T-helper 2 cell treated with Interferon-gamma antibody and Interleukin-4, amounts not matched to agents 100 ng/mL and 5 ng/mL, for 36 hours (primary cell): Measurements from ENCODE around the gene C1orf167. TPM values are rescaled to one million over a fixed set of nuclear protein-coding genes. Genes with fewer than 3 reads are reported as not detected.

Experiments used
- intact Hi-C: fragments of 100-400 bp; cut with micrococcal nuclease; formaldehyde crosslinking; loops from one replicate; pipeline ENCODE4 v1.15.1; 2023
- total RNA-seq: library from RNA; stranded (reverse); gene quantifications from 2 replicates; pipeline ENCODE4 v1.2.3, GENCODE V29; 2022

Gene C1orf167
- total RNA-seq, 1 donor from 2014 or later: not detected

DNA sequence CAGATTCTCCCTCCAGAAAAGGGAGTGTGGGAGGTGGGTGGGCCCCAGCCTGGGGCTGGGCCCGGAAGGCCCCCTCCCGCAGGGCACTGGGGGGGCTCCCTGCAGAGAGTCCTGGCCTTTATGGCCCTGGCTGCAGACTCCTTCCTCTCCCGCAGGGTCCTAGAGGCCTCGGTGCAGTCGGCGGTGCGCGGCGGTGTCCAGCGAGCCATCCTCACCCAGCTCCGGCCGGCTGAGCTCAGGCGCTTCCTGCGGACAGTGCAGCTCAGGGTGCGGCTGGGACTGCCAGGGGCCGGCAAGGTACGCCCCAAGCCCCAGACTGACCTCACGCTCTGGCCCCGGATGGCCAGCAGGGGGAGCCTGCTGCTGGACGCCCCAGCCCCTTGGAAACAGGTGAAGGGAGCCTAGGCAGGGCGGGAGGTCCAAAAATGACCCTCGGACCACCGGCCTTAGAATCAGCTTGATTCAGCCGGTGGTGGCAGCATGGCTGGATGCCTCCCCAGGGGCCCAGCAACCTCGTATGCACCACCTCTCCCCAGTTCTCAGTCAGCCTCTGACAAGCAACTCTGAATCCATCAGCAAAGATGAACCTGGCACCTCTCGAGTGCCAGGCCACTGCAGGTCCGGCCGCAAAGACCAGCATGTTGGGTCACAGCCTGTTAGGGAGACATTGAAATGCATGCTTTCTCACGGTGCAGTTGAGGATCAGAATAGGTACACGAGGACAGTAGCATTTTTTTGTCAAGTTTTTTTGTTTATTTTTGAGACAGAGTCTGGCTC is 23.2 kb downstream of the C1orf167 start:
- intact Hi-C loops: no loop called here

DNA sequence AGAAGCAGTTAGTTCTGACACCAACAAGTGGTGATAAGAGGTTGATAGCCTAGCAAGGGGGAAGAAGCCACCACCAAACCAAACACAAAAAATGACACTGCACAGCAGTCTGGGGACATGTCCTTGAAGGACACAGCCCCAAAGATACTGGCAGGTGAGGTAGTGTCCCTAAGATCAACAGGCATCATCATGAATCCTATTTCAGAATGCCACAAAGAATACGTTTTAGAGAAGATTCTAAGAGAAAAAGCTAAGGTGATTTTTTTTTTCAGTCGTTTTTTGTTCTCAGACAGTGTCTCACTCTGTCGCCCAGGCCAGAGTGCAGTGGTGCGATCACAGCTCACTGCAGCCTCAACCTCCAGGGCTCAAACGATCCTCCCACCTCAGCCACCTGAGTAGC is 24.2 kb downstream of the C1orf167 start:
- intact Hi-C loops: no loop called here

DNA sequence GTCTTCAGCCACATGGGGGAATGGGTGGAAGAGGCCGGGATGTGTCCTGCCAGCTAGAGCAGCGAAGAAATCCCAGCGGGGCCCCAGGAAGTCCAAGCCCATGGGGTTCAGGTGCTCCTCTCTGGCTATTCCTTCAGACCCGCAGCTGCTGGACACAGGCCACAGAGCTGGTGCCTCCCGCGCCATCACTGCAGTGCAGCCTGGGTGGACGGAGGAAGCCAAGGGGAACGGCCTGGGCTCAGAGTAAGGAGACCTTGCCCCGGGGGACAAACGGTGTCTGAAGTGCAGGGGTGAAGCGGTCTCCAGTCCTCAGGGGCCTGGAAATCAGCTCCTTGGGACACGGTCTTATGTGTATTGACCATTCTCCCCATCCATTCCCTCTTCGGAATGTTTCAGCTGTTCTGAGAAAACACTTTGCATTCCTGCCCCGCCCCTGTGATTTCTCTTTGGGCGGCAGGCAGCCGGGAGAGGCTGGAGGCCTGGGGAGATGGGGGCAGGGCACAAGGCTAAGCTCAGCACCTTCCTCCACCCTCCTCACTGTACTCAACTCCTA is 25.3 kb downstream of the C1orf167 start:
- intact Hi-C loops: no loop called here

- intact Hi-C loops: no loop called here
Measured at GRCh38 chr1:11787804-11788436, 25.9 kb downstream of the C1orf167 start.

DNA sequence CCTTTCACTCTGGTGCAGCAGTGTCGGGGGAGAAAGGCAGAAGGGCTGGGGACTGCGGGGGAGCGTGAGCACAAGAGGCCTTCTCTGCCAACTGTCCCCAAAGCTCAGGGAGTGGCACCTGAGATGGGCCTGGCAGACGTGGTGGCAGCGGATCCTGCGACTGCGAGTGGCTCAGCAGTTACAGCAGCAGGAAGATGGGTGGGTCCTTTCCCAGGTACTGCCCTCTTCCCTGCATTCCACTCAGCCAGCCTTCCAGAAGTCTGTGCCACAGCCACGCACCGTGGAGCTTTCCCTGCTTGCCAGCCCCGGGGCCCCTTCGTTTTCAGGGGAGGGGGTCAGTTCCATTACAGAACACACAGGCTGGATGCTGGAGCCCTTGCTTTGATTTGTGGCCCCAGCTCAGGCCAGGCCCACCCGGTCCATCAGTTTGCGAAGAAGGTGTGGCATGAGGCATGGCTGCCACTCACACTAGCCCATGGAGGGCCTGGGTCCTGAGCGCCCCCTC is 26.6 kb downstream of the C1orf167 start:
- intact Hi-C loops: no loop called here

GRCh38 chr1:11789126-11790067 is 27.4 kb downstream of the C1orf167 start:
- intact Hi-C loops: no loop called here

DNA sequence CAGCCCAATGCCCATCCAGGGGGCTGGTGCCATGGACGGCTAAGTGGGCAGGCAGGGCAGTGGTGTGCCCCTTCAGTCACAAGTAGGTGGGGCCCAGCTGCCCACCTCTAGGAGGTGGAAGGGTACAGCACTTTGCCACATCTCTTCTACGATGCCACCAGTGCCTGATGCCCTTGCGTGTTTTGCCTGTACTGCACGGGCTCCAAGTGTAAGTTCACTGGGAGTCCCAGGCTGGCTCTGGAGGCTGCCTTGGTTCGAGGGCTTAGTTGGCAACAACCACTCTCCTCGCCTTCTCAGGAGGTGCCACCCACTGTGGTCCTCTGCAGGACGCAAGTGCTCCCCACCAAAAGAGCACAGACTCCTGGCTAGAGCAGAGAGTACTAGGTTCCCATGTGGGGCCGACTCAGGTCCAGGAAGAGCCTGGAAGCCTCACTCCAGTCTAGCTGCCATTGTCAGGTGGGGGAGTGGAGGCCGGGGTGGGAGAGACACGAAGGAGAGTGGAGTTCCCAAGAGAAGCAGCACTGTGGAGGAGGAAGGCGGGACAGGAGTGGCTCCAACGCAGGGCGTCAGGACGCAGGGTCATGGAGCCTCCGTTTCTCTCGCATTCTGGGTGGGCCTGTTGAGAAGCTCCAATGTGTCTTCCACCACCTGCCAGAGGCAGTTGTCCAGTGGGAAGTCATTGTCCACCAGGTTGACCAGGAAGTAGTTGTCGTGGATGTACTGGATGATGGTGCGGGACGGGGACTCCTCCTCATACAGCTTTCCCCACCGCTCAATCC is 28.3 kb downstream of the C1orf167 start:
- intact Hi-C loops: no loop called here

DNA sequence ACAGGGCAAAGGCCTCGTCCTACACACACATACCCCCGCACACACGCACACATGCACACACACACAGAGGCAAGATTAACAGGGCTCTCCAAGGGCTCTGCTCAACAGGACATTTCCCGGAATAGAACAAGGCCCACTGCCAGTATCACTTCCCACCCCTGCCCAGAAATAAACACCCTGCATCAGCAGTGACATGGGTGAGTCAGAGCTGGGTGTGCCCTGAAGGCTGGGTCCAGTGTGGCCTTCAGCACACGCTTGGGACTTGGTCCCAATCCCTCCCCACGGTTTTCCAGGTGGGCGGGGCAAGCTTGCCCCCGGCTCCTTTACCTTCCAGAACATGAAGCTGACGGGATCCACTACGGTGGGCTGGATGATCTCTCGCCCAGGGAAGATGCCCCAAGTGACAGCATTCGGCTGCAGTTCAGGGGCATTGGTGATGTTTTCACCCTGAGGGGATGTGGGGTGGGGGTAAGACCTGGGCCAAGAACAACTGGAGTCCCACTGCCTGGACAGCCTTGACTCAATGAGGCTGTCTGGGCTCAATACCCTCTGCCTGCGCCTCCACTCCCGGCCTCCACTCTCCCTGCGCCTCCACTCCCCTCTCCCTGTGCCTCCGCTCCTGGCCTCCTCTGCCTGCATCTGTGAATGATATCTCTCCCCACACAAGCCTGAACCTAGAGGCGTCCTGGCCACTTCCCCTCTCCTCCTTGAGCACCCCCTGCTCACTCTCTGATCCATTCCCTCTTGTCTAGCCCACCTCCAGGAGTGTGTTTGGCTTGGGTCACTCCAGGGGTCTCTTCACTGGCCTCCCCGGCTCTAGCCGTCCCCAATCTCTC is 29.1 kb downstream of the C1orf167 start:
- intact Hi-C loops: no loop called here

DNA sequence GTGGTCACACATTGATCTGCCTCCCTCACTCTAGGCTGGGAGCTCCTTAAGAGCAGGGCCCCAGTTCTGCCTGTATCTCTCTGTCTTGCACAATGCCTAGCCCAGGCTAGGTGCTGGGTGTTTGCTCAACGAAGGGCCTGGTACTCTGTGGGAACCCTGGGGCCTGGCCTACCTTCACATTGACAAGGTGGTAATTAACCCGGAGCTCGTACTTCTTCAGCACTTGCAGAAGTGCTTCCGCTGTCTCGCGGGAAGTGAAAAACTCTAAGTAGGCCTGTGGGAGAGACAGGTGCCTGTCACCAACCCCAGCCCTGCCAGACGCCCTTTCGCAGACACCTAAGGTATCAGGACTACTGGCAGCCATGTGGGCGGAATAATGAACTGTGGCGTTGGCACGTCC is 30.1 kb downstream of the C1orf167 start:
- intact Hi-C loops: no loop called here

GRCh38 chr1:11793819-11794218 is 31.8 kb downstream of the C1orf167 start:
- intact Hi-C loops: no loop called here

- intact Hi-C loops: no loop called here
Measured at GRCh38 chr1:11794446-11795237, 32.6 kb downstream of the C1orf167 start.

DNA sequence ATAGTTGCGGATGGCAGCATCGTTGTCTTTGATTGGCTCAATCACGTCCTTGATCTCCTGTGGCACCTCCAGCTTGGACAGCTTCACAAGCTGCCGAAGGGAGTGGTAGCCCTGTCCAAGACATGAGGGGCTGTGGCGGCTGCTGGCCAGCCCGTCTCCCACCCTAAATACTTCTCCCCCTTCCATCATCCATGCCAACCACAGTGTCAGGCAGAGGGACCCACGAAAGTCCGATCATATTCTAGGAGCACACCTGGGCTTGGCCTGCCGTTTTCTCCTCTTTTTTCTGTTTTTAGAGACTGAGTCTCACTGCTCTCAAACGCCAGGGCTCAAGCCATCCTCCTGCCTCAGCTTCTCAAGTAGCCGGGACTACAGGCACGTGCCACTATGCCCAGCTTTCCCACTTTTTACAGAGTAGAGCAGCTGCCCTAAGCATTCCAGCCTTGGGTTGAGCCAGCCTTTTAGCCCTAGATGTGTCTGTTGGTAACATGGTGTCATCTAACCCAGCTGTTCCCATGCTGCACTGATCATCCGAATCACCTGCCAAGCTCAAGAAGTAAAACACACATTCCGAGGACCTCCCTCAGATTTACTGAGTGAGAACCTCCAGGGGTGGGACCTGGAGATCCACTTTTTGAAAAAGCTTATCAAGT is 33.4 kb downstream of the C1orf167 start:
- intact Hi-C loops: no loop called here

DNA sequence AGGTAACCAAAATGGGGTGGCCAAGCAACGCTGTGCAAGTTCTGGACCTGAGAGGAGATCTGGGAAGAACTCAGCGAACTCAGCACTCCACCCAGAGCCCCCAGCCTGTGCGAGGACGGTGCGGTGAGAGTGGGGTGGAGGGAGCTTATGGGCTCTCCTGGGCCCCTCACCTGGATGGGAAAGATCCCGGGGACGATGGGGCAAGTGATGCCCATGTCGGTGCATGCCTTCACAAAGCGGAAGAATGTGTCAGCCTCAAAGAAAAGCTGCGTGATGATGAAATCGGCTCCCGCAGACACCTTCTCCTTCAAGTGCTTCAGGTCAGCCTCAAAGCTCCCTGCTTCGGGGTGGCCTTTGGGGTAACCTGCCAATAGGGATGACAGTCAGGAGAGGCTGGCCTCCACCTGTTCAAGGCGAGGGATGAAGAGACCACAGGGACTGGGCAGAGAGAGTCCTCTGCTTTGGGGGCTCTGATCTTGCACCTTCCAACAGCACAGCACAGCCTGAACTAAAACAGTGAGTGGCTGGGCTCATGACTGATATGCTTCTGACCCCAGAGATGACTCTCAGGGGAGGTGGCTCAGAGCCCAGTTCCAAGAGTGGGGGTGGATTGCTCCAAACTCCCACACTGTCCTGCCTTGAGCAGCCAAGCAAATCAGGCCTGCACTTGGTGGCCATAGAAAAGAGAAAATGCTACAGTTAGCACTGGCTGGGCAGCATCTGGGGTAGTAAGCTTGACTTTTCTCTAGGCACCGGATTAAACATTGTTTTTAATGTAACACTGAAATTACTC is 34.2 kb downstream of the C1orf167 start:
- intact Hi-C loops: no loop called here

- intact Hi-C loops: no loop called here
Measured at GRCh38 chr1:11797525-11798216, 35.7 kb downstream of the C1orf167 start.

- intact Hi-C loops: no loop called here
Measured at GRCh38 chr1:11799099-11799498, 37.1 kb downstream of the C1orf167 start.

DNA sequence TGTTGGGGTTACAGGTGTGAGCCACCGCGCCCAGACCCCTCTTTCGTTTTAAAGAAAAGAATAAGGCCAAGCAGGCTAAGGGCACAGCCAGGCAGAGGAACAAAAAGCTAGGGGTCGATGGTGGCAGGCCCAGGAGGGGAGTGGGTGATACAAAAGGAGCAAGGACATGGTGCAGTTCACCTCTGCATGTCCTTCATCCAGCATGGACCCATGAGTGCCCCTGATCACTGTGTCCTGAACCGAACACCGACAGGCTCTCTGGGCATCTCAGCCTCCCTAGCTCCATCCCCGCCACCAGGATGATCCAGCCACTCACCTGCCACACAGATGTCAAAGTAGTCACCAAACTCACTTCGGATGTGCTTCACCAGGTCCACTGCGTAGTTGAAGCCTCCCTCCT is 37.9 kb downstream of the C1orf167 start:
- intact Hi-C loops: loop anchor here (5.0 kb wide), 2 partner anchors 148 to 738 kb away; partner anchors contain the start of genes FBXO2, FBXO44 and SRM

- intact Hi-C loops: loop anchor here (5.0 kb wide), 2 partner anchors 148 to 738 kb away; partner anchors contain the start of genes FBXO2, FBXO44 and SRM
Measured at GRCh38 chr1:11800391-11800755, 38.4 kb downstream of the C1orf167 start.
